Measurements from ENCODE around the gene NR1D2. TPM values are rescaled to one million over a fixed set of nuclear protein-coding genes. Genes with fewer than 3 reads are reported as not detected.
"Not testable (repeated sequence)": the region's sequence is repeated elsewhere in the genome, so short reads cannot be mapped to it uniquely, and the experiment has no call there.

Gene NR1D2
- total and polyA plus RNA-seq, 8 donors, result 4.9 to 26.2 (median 13.5) TPM

DNA sequence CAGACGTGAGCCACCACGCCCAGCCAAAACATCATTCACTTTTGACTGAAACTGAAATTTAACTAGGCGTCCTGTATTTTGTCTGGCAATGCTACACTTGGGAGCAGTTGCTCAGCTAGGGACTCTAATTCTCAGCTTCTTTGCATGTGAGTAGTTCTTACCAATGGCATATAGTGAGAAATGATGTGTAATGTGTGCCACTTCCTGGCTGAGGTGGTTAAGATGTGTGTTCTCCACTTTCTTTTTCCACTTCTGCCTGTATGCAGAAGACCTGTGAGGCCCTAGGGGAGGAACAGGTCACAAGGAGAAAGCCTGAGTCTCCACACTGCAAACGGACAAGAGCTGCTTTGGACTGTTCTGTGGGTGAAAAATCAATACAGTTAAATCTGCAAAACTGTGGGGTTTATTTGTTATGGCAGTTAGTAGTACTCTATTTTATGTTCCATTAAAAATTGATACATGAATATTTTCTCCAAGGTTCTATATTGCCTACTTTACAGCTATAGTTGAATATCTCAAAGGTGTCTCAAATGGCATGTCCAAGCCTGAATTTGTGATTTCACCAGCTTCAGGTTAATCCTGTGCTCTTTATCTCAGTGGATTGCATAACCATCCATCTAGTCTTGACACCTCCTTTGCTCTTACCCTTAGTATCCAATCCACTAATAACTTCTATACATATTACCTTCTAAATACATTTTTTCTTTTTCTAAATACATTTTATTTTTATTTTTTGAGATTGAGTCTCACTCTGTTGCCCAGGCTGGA lies 59.3 kb downstream of the NR1D2 start:
- DNase-seq (no peak), FAIRE-seq (no peak), ATAC-seq (no peak)
- intact Hi-C loops (cut with DNase I), result loop anchor here in 1 of 3 donors (5.0 kb wide), 1 partner anchor 678 kb away; no protein-coding TSS in a partner anchor
- WGBS, 2 donors, result 71% methylated on average over 4 of the region's 4 CpGs
- H3K4me3 ChIP-seq, result no peak overlapping the region
- H3K36me3 ChIP-seq, result no peaks in the 10 kb centered on the region
- H3K4me1 ChIP-seq, result no peaks in the 10 kb centered on the region
- no peak overlapping the region for H3K27ac ChIP-seq
- no peaks in the 10 kb centered on the region for H3K27me3 ChIP-seq
- TF ChIP-seq, protein P1, sequence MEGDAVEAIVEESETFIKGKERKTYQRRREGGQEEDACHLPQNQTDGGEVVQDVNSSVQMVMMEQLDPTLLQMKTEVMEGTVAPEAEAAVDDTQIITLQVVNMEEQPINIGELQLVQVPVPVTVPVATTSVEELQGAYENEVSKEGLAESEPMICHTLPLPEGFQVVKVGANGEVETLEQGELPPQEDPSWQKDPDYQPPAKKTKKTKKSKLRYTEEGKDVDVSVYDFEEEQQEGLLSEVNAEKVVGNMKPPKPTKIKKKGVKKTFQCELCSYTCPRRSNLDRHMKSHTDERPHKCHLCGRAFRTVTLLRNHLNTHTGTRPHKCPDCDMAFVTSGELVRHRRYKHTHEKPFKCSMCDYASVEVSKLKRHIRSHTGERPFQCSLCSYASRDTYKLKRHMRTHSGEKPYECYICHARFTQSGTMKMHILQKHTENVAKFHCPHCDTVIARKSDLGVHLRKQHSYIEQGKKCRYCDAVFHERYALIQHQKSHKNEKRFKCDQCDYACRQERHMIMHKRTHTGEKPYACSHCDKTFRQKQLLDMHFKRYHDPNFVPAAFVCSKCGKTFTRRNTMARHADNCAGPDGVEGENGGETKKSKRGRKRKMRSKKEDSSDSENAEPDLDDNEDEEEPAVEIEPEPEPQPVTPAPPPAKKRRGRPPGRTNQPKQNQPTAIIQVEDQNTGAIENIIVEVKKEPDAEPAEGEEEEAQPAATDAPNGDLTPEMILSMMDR (IDR thresholded peaks at IDR 0.05), result no peak
- no peaks in the 10 kb centered on the region for H3K9me3 ChIP-seq

DNA sequence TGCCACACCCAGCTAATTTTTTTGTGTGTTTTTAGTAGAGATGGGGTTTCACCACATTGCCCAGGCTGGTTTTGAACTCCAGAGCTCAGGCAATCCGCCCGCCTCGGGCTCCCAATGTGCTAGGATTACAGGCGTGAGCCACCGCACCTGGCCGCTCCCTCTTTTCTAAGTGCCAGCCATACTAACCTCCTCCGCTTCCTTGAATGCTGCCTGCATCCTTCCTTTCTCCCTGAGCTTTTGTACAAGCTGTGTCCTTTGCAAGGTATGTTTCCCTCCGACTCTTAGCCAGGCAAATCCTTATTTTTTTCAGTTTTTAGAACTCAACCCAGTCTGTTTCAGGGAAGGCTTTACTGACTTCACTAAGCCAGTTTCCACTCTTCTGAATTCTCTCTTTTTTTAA lies 60.6 kb downstream of the NR1D2 start:
- no peak for DNase-seq
- no peak for ATAC-seq
- intact Hi-C loops (cut with DNase I), result no loop called here
- H3K36me3 ChIP-seq, result no peaks in the 10 kb centered on the region
- no peaks in the 10 kb centered on the region for H3K27me3 ChIP-seq
- 95 to 96% methylated on average over 8 of the region's 8 CpGs for WGBS, 2 donors
- FAIRE-seq, result no peak
- TF ChIP-seq, protein P1 (IDR thresholded peaks at IDR 0.05), result no peak
- no peak overlapping the region for H3K27ac ChIP-seq
- no peaks in the 10 kb centered on the region for H3K4me1 ChIP-seq
- no peak overlapping the region for H3K4me3 ChIP-seq
- no peaks in the 10 kb centered on the region for H3K9me3 ChIP-seq

DNA sequence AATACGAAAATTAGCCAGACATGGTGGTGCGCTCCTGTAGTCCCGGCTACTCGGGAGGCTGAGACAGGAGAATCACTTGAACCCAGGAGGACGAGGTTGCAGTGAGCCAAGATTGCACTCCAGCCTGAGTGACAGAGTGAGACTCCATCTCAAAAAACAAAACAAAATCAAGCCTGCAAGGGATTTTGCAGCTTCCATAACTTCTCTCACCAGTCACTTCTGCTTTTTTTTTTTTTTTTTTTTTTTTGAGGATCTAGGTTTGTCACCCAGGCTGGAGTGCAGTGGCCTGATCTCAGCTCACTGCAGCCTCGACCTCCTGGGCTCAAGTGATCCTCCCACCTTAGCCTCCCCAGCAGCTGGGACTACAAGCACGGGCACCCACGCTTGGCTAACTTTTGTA lies 65.7 kb downstream of the NR1D2 start:
- H3K4me3 ChIP-seq; intact Hi-C loops (cut with DNase I); DNase-seq; FAIRE-seq; H3K27me3 ChIP-seq; H3K36me3 ChIP-seq; H3K27ac ChIP-seq; H3K4me1 ChIP-seq; H3K9me3 ChIP-seq; ATAC-seq: not testable (repeated sequence)
- 88 to 94% methylated on average over 8 of the region's 8 CpGs for WGBS, 2 donors

DNA sequence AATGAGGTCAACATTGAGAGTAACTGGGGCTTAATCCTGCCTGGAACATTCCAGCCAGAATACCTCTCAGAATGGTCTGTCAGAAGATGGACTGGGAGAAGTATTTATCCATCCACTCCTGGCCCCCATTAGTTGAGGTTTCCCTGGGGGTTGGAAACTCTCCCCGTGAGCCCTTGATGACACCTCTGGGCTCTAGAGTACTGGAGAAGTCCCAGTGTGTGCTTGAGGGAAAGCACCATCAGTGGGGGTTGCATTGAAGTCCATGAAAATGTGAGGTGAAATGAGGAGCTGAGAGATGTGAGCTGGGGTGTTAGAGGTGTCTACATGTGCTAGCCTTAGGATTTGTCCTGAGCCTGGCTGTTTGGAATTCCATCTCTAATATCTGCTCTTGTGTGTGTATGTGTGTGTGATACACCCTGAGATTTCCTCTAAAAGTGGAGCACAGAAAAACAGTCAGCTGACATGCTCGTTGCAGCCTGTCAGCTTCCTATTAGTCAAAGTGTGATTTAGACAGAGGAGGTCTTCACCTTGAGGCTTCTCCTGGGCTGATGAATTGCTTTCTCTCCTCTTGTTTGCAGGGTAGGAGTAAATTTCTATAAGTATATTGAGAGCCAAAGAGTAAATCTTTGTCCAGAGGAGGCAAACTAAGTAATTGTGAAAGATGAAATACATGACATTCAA lies 67.6 kb downstream of the NR1D2 start:
- no peaks in the 10 kb centered on the region for H3K4me1 ChIP-seq
- H3K27ac ChIP-seq, result no peak overlapping the region
- intact Hi-C loops (cut with DNase I), result no loop called here
- H3K36me3 ChIP-seq, result no peaks in the 10 kb centered on the region
- TF ChIP-seq, protein P1 (IDR thresholded peaks at IDR 0.05), result no peak
- DNase-seq (no peak), ATAC-seq (no peak), FAIRE-seq (no peak)
- 61 to 62% methylated on average over 2 of the region's 2 CpGs for WGBS, 2 donors
- H3K9me3 ChIP-seq, result no peaks in the 10 kb centered on the region
- no peaks in the 10 kb centered on the region for H3K27me3 ChIP-seq
- no peak overlapping the region for H3K4me3 ChIP-seq

DNA sequence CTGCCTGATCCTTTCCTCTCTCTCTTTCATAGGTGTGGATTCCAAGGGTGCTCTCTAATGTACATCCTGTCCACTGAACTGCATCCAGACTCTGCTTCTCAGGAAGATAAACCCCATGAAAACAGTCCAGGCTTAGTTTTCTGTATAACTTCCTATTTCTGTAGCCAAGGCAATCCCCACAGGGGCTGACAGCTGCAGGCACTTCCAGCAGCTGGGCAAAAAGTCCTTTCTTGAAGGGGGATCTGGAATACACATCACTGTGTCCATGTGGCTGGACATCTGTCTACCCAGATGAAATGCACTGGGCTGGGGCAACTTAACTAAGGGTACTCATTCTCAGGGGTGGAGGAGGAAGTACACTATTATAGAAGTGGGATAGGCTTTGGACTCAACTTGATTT lies 72.2 kb downstream of the NR1D2 start:
- no peaks in the 10 kb centered on the region for H3K9me3 ChIP-seq
- no peak overlapping the region for H3K4me3 ChIP-seq
- H3K36me3 ChIP-seq, result no peaks in the 10 kb centered on the region
- H3K27me3 ChIP-seq, result no peaks in the 10 kb centered on the region
- TF ChIP-seq, protein P1 (IDR thresholded peaks at IDR 0.05), result no peak
- intact Hi-C loops (cut with DNase I), result no loop called here
- FAIRE-seq (no peak), ATAC-seq (no peak), DNase-seq (no peak)
- H3K4me1 ChIP-seq, result no peaks in the 10 kb centered on the region
- no peak overlapping the region for H3K27ac ChIP-seq
